ENCODE data around the gene LRRC7. TPM values are rescaled to one million over a fixed set of nuclear protein-coding genes. Genes with fewer than 3 reads are reported as not detected.

The LRRC7 gene
- total and polyA plus RNA-seq, 3 experiments from 2014 or later: not detected

- CTCF ChIA-PET: interaction anchor here (1.4 kb wide), 1 partner anchor 16 kb away, joined by 3 read pairs; no protein-coding TSS in a partner anchor
- H3K36me3 Mint-ChIP-seq: peaks cover 0 to 58% (median 17%) of the 10 kb centered on the region in 3 donors
- no peaks in the 10 kb centered on the region for H3K4me1 Mint-ChIP-seq
- Histone ChIP-seq H3K27me3 (ENCODE audit: insufficient read depth, low read length, poor library complexity, severe bottlenecking) (no peaks in the 10 kb centered on the region), H3K4me3 (ENCODE audit: low read length) (no peak overlapping the region), H3K27ac (ENCODE audit: low read depth, low read length) (no peak overlapping the region), H3K4me1 (ENCODE audit: insufficient read depth, low read length) (no peaks in the 10 kb centered on the region), H3K9me3 (ENCODE audit: low read length) (no peaks in the 10 kb centered on the region), H3K36me3 (ENCODE audit: insufficient read depth, low read length) (peaks cover 4% of the 10 kb centered on the region)
- no peak for DNase-seq
- no peaks in the 10 kb centered on the region for H3K27me3 Mint-ChIP-seq
- POLR2A ChIA-PET: no interaction called here
- H3K9me3 Mint-ChIP-seq: no peaks in the 10 kb centered on the region
- H3K4me3 Mint-ChIP-seq: no peak overlapping the region
- no peak overlapping the region for H3K27ac Mint-ChIP-seq
Observed at GRCh38 chr1:70150444-70150843, 582.7 kb downstream of the LRRC7 start.

- Histone ChIP-seq H3K4me3 (ENCODE audit: low read length) (no peak overlapping the region), H3K9me3 (ENCODE audit: low read length) (no peaks in the 10 kb centered on the region), H3K27me3 (ENCODE audit: insufficient read depth, low read length, poor library complexity, severe bottlenecking) (no peaks in the 10 kb centered on the region), H3K4me1 (ENCODE audit: insufficient read depth, low read length) (no peaks in the 10 kb centered on the region), H3K36me3 (ENCODE audit: insufficient read depth, low read length) (no peaks in the 10 kb centered on the region), H3K27ac (ENCODE audit: low read depth, low read length) (no peak overlapping the region)
- Mint-ChIP-seq H3K9me3 (no peaks in the 10 kb centered on the region), H3K27ac (no peak overlapping the region), H3K4me1 (no peaks in the 10 kb centered on the region), H3K27me3 (no peaks in the 10 kb centered on the region), H3K4me3 (no peak overlapping the region), H3K36me3 (peaks cover 0 to 48% (median 13%) of the 10 kb centered on the region in 3 donors)
- POLR2A ChIA-PET: no interaction called here
- DNase-seq: no peak
- CTCF ChIA-PET: no interaction called here
Observed at GRCh38 chr1:70153739-70154138, 586.0 kb downstream of the LRRC7 start.

- no peaks in the 10 kb centered on the region for H3K4me1 ChIP-seq (ENCODE audit: insufficient read depth, low read length)
- CTCF ChIA-PET: no interaction called here
- H3K4me1 Mint-ChIP-seq: no peaks in the 10 kb centered on the region
- peaks cover 9 to 44% (median 16%) of the 10 kb centered on the region in 3 donors for H3K36me3 Mint-ChIP-seq
- no peak for DNase-seq
- no peak overlapping the region for H3K27ac ChIP-seq (ENCODE audit: low read depth, low read length)
- H3K9me3 Mint-ChIP-seq: no peaks in the 10 kb centered on the region
- H3K9me3 ChIP-seq (ENCODE audit: low read length): no peaks in the 10 kb centered on the region
- H3K27me3 ChIP-seq (ENCODE audit: insufficient read depth, low read length, poor library complexity, severe bottlenecking): no peaks in the 10 kb centered on the region
- no peak overlapping the region for H3K27ac Mint-ChIP-seq
- POLR2A ChIA-PET: no interaction called here
- no peaks in the 10 kb centered on the region for H3K27me3 Mint-ChIP-seq
- H3K4me3 ChIP-seq (ENCODE audit: low read length): no peak overlapping the region
- no peaks in the 10 kb centered on the region for H3K36me3 ChIP-seq (ENCODE audit: insufficient read depth, low read length)
- no peak overlapping the region for H3K4me3 Mint-ChIP-seq
Observed at GRCh38 chr1:70156529-70157120, 588.9 kb downstream of the LRRC7 start.

GRCh38 chr1:70164350-70164749 lies 596.6 kb downstream of the LRRC7 start:
- CTCF ChIA-PET: no interaction called here

GRCh38 chr1:70168283-70168682 lies 600.6 kb downstream of the LRRC7 start:
- no peaks in the 10 kb centered on the region for H3K27me3 Mint-ChIP-seq
- no peaks in the 10 kb centered on the region for H3K9me3 Mint-ChIP-seq
- ChIA-PET POLR2A (no interaction called here), CTCF (no interaction called here)
- Histone ChIP-seq H3K27ac (ENCODE audit: low read depth, low read length) (no peak overlapping the region), H3K36me3 (ENCODE audit: insufficient read depth, low read length) (no peaks in the 10 kb centered on the region), H3K4me1 (ENCODE audit: insufficient read depth, low read length) (no peaks in the 10 kb centered on the region), H3K9me3 (ENCODE audit: low read length) (no peaks in the 10 kb centered on the region), H3K4me3 (ENCODE audit: low read length) (no peak overlapping the region), H3K27me3 (ENCODE audit: insufficient read depth, low read length, poor library complexity, severe bottlenecking) (no peaks in the 10 kb centered on the region)
- H3K36me3 Mint-ChIP-seq: peaks cover 0 to 50% (median 19%) of the 10 kb centered on the region in 3 donors
- no peak for DNase-seq
- peak overlapping the region in 1 of 8 donors; percentile 66 for H3K27ac Mint-ChIP-seq
- H3K4me1 Mint-ChIP-seq: peaks cover 0 to 5% (median 2%) of the 10 kb centered on the region in 3 donors
- no peak overlapping the region for H3K4me3 Mint-ChIP-seq

More at GRCh38 chr1:70164350-70164749, 596.6 kb downstream of the LRRC7 start:
- H3K27ac Mint-ChIP-seq: no peak overlapping the region
- Histone ChIP-seq H3K4me3 (ENCODE audit: low read length) (no peak overlapping the region), H3K9me3 (ENCODE audit: low read length) (no peaks in the 10 kb centered on the region), H3K27ac (ENCODE audit: low read depth, low read length) (no peak overlapping the region), H3K27me3 (ENCODE audit: insufficient read depth, low read length, poor library complexity, severe bottlenecking) (no peaks in the 10 kb centered on the region), H3K36me3 (ENCODE audit: insufficient read depth, low read length) (no peaks in the 10 kb centered on the region), H3K4me1 (ENCODE audit: insufficient read depth, low read length) (no peaks in the 10 kb centered on the region)
- H3K4me1 Mint-ChIP-seq: no peaks in the 10 kb centered on the region
- no peaks in the 10 kb centered on the region for H3K9me3 Mint-ChIP-seq
- DNase-seq: no peak
- no peak overlapping the region for H3K4me3 Mint-ChIP-seq
- no peaks in the 10 kb centered on the region for H3K27me3 Mint-ChIP-seq
- peaks cover 12 to 56% (median 26%) of the 10 kb centered on the region in 3 donors for H3K36me3 Mint-ChIP-seq
- POLR2A ChIA-PET: no interaction called here

GRCh38 chr1:70169018-70169839 lies 601.5 kb downstream of the LRRC7 start:
- Mint-ChIP-seq H3K36me3 (peaks cover 0 to 50% (median 19%) of the 10 kb centered on the region in 3 donors), H3K27me3 (no peaks in the 10 kb centered on the region), H3K9me3 (no peaks in the 10 kb centered on the region), H3K27ac (peak overlapping the region in 2 of 8 donors; percentile 42 to 44), H3K4me1 (peaks cover 0 to 5% (median 2%) of the 10 kb centered on the region in 3 donors), H3K4me3 (no peak overlapping the region)
- ChIA-PET CTCF (no interaction called here), POLR2A (no interaction called here)
- DNase-seq: no peak
- Histone ChIP-seq H3K9me3 (ENCODE audit: low read length) (no peaks in the 10 kb centered on the region), H3K36me3 (ENCODE audit: insufficient read depth, low read length) (no peaks in the 10 kb centered on the region), H3K4me1 (ENCODE audit: insufficient read depth, low read length) (no peaks in the 10 kb centered on the region), H3K27me3 (ENCODE audit: insufficient read depth, low read length, poor library complexity, severe bottlenecking) (no peaks in the 10 kb centered on the region), H3K27ac (ENCODE audit: low read depth, low read length) (no peak overlapping the region), H3K4me3 (ENCODE audit: low read length) (no peak overlapping the region)

- no peak for DNase-seq
- H3K4me1 ChIP-seq (ENCODE audit: insufficient read depth, low read length): no peaks in the 10 kb centered on the region
- H3K36me3 Mint-ChIP-seq: peaks cover 0 to 52% (median 14%) of the 10 kb centered on the region in 3 donors
- peaks cover 5% of the 10 kb centered on the region for H3K36me3 ChIP-seq (ENCODE audit: insufficient read depth, low read length)
- H3K4me1 Mint-ChIP-seq: peaks cover 0 to 5% (median 2%) of the 10 kb centered on the region in 3 donors
- POLR2A ChIA-PET: no interaction called here
- no peaks in the 10 kb centered on the region for H3K27me3 Mint-ChIP-seq
- H3K4me3 Mint-ChIP-seq: no peak overlapping the region
- H3K27me3 ChIP-seq (ENCODE audit: insufficient read depth, low read length, poor library complexity, severe bottlenecking): no peaks in the 10 kb centered on the region
- no peak overlapping the region for H3K27ac ChIP-seq (ENCODE audit: low read depth, low read length)
- no peak overlapping the region for H3K27ac Mint-ChIP-seq
- CTCF ChIA-PET: no interaction called here
- no peak overlapping the region for H3K4me3 ChIP-seq (ENCODE audit: low read length)
- no peaks in the 10 kb centered on the region for H3K9me3 Mint-ChIP-seq
- no peaks in the 10 kb centered on the region for H3K9me3 ChIP-seq (ENCODE audit: low read length)
Observed at GRCh38 chr1:70171512-70171911, 603.8 kb downstream of the LRRC7 start.

All from CD8-positive, alpha-beta memory T cell (primary cell).